HG03432 (cell line): ENCODE measurements around the gene RNF213.
"Not testable (repeated sequence)": the region's sequence is repeated elsewhere in the genome, so short reads cannot be mapped to it uniquely, and the experiment has no call there.

Experiments used
- ATAC-seq: cut with Tn5 transposase; IDR thresholded peaks from one replicate; pipeline ENCODE4 v1.9.1; 2021; ENCODE audit warnings: mild to moderate bottlenecking, moderate library complexity; ENCODE audit not compliant: unreplicated experiment

RNF213 gene

GRCh38 chr17:80248894-80249710 is 11.6 kb upstream of the RNF213 start:
- ATAC-seq: no peak

- no peak for ATAC-seq
These were observed 8.7 kb upstream of the RNF213 start for GRCh38 chr17:80251966-80252365.

- peak; percentile 45 for ATAC-seq
These were observed 7.8 kb upstream of the RNF213 start for GRCh38 chr17:80252871-80253270.

- no peak for ATAC-seq
These were observed 6.8 kb upstream of the RNF213 start for GRCh38 chr17:80253631-80254395.

GRCh38 chr17:80254396-80255251 is 6.0 kb upstream of the RNF213 start:
- ATAC-seq: peak; percentile 65

GRCh38 chr17:80256034-80256350 is 4.7 kb upstream of the RNF213 start:
- ATAC-seq: no peak

- ATAC-seq: no peak
These were observed 2.9 kb upstream of the RNF213 start for GRCh38 chr17:80257716-80258213.

- ATAC-seq: not testable (repeated sequence)
These were observed 2.4 kb upstream of the RNF213 start for GRCh38 chr17:80258296-80258695.

GRCh38 chr17:80259457-80260068 is 1.1 kb upstream of the RNF213 start:
- no peak for ATAC-seq

- ATAC-seq: peak; percentile 39
These were observed 550 bp upstream of the RNF213 start for GRCh38 chr17:80260069-80260535.

GRCh38 chr17:80261159-80261894 is 675 bp downstream of the RNF213 start:
- peak; percentile 7 for ATAC-seq

- no peak for ATAC-seq
These were observed 1.2 kb downstream of the RNF213 start for GRCh38 chr17:80261895-80262279.

- no peak for ATAC-seq
These were observed 1.6 kb downstream of the RNF213 start for GRCh38 chr17:80262291-80262690.

GRCh38 chr17:80262775-80263244 is 2.2 kb downstream of the RNF213 start:
- ATAC-seq: no peak

GRCh38 chr17:80263253-80264204 is 2.9 kb downstream of the RNF213 start:
- ATAC-seq: peak; percentile 39

GRCh38 chr17:80264205-80265075 is 3.8 kb downstream of the RNF213 start:
- no peak for ATAC-seq

- ATAC-seq: no peak
These were observed 4.8 kb downstream of the RNF213 start for GRCh38 chr17:80265205-80266068.
